OCI-LY3 (cell line): ENCODE results near the gene LYST.

Experiments
- CTCF ChIP-seq: fragments of 200-600, 300-600 bp; sonication (generic); IDR thresholded peaks from 2 replicates; pipeline ENCODE4 v1.5.1; 2014; ENCODE audit warnings: antibody characterized with exemption, low read length, low read depth
- EZH2phosphoT487 ChIP-seq: fragments of 200-600 bp; shearing (Covaris generic); IDR thresholded peaks from 2 replicates; pipeline ENCODE4 v1.6.1; 2018; ENCODE audit warnings: antibody characterized with exemption, mixed run types, low read depth

- TF ChIP-seq CTCF (no peak), EZH2phosphoT487 (no peak)
Observed at GRCh38 chr1:235882816-235883215, 16.1 kb upstream of the LYST start.
